Right cardiac atrium (tissue), 5 donors: ENCODE results near the gene HSBP1. TPM values are rescaled to one million over a fixed set of nuclear protein-coding genes. Genes with fewer than 3 reads are reported as not detected.
A peak's percentile ranks its signal among the peaks of the same experiment; 100 is the strongest.

Source experiments
- ATAC-seq, 2 donors: fragments of 200-7000 bp; cut with Tn5 transposase; one replicate each; pipeline versions ENCODE4 v1.8.0 to v1.9.1; 2020; ENCODE audit warnings: moderate library complexity in 2 of 2, mild to moderate bottlenecking in 1 of 2
- DNase-seq, 3 donors: peaks; one replicate each; pipeline ENCODE4 v3.0.0-alpha.2; 2020
- H3K27ac ChIP-seq: one replicate; pipeline ENCODE4 v1.5.1; 2013; ENCODE audit warnings: mild to moderate bottlenecking, low read length, control low read depth, moderate library complexity
- H3K27me3 ChIP-seq: one replicate; pipeline ENCODE4 v1.6.1; 2013; ENCODE audit not compliant: control insufficient read depth, insufficient read depth
- H3K4me1 ChIP-seq: one replicate; pipeline ENCODE4 v1.6.1; 2013; ENCODE audit warnings: low read length; ENCODE audit not compliant: control insufficient read depth, insufficient read depth
- H3K4me3 ChIP-seq: one replicate; pipeline ENCODE4 v1.5.1; 2013; ENCODE audit warnings: low read length, control low read depth
- H3K9me3 ChIP-seq: one replicate; pipeline ENCODE4 v1.6.1; 2013; ENCODE audit warnings: low read length; ENCODE audit not compliant: control insufficient read depth
- WGBS: extraction: QIAGEN DNeasy Blood & Tissue Kit; methylation state at CpG from one replicate; pipeline ENCODE4 v1.1.7; 2013; 5-methylcytosine and 5-hydroxymethylcytosine counted together
- intact Hi-C, 4 donors: fragments of 100-400 bp; cut with DNase I; formaldehyde crosslinking; loops; one replicate each; pipeline versions ENCODE4 v1.11.0 to v1.14.0; 2022 to 2023
- polyA plus RNA-seq: library from polyadenylated mRNA; stranded (reverse); fragments of 200-250 nt; gene quantifications from one replicate; pipeline ENCODE4 v1.2.3, GENCODE V29; 2013
- total RNA-seq, 4 donors: library from RNA; stranded (reverse); fragmentation: NEBNext Ultra II Directional; extraction: Animal tissue kit (Norgen Biotek cat#: 25700); gene quantifications; one replicate each; pipeline ENCODE4 v1.2.1, GENCODE V29; 2021
- donor health status: healthy with polysubstance abuse.
- donor health status: DM: no; HTN: yes; CAD: no.
- donor health status: DM: no; HTN: no; CAD: no.
- donor health status: DM: no; HTN: yes; CAD: no; lungs with severe emphysema.
- donor health status: DM: yes; HTN: yes; CAD: no.

HSBP1 gene
- total and polyA plus RNA-seq, 5 donors: 102 to 173 (median 146) TPM

GRCh38 chr16:83842291-83842690 is 34.5 kb downstream of the HSBP1 start:
- Histone ChIP-seq H3K4me1 (no peaks in the 10 kb centered on the region), H3K27me3 (no peaks in the 10 kb centered on the region), H3K4me3 (no peak overlapping the region), H3K27ac (no peak overlapping the region), H3K9me3 (no peaks in the 10 kb centered on the region)
- no peak for ATAC-seq
- no peak for DNase-seq
- intact Hi-C loops: no loop called here
- WGBS: 73% methylated on average over 7 of the region's 7 CpGs

- WGBS: 55% methylated on average over 9 of the region's 9 CpGs
- no peak overlapping the region for H3K27ac ChIP-seq
- ATAC-seq: no peak
- no peak overlapping the region for H3K4me3 ChIP-seq
- intact Hi-C loops: no loop called here
- H3K27me3 ChIP-seq: no peaks in the 10 kb centered on the region
- H3K9me3 ChIP-seq: no peaks in the 10 kb centered on the region
- DNase-seq: no peak
- H3K4me1 ChIP-seq: no peaks in the 10 kb centered on the region
Observed at GRCh38 chr16:83842756-83843507, 35.2 kb downstream of the HSBP1 start.

DNA sequence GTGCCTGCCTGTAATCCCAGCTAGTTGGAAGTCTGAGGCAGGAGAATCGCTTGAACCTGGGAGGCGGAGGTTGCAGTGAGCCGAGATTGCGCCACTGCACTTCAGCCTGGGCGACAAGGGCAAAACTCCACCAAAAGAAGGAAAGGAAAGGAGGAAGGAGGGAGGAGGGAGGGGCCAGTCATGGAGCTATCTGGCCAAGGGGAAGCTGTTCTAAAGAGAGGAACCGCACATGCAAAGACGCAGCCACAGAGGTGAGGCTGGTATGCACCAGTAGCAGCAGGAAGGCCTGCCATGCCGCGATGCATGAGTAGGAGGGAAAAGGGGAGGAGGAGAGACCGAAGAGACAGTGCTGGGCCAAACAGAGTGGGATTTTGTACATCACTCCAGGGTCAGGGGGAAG is 35.9 kb downstream of the HSBP1 start:
- Histone ChIP-seq H3K9me3 (no peaks in the 10 kb centered on the region), H3K4me3 (no peak overlapping the region), H3K27me3 (no peaks in the 10 kb centered on the region), H3K27ac (no peak overlapping the region), H3K4me1 (no peaks in the 10 kb centered on the region)
- intact Hi-C loops: no loop called here
- ATAC-seq: peak in 1 of 2 donors; percentile 52
- 64% methylated on average over 10 of the region's 10 CpGs for WGBS
- peak in 1 of 3 donors; percentile 40 for DNase-seq

GRCh38 chr16:83845263-83845662 is 37.5 kb downstream of the HSBP1 start:
- ATAC-seq: no peak

GRCh38 chr16:83847371-83848225 is 39.8 kb downstream of the HSBP1 start:
- intact Hi-C loops: no loop called here
- 68% methylated on average over 14 of the region's 14 CpGs for WGBS
- Histone ChIP-seq H3K27me3 (no peaks in the 10 kb centered on the region), H3K4me3 (no peak overlapping the region), H3K9me3 (no peaks in the 10 kb centered on the region), H3K4me1 (no peaks in the 10 kb centered on the region), H3K27ac (no peak overlapping the region)
- ATAC-seq (no peak), DNase-seq (no peak)

More at GRCh38 chr16:83845263-83845662, 37.5 kb downstream of the HSBP1 start:
- H3K9me3 ChIP-seq: no peaks in the 10 kb centered on the region
- intact Hi-C loops: no loop called here
- no peak for DNase-seq
- H3K27me3 ChIP-seq: no peaks in the 10 kb centered on the region
- no peak overlapping the region for H3K4me3 ChIP-seq
- H3K27ac ChIP-seq: no peak overlapping the region
- no peaks in the 10 kb centered on the region for H3K4me1 ChIP-seq
- 96% methylated on average over 8 of the region's 8 CpGs for WGBS

- no peaks in the 10 kb centered on the region for H3K4me1 ChIP-seq
- WGBS: 62% methylated on average over 6 of the region's 6 CpGs
- ATAC-seq (peak in 1 of 2 donors; percentile 53), DNase-seq (peak in 2 of 3 donors; percentile 67 to 74)
- no peaks in the 10 kb centered on the region for H3K27me3 ChIP-seq
- intact Hi-C loops: no loop called here
- H3K4me3 ChIP-seq: no peak overlapping the region
- H3K9me3 ChIP-seq: no peaks in the 10 kb centered on the region
- no peak overlapping the region for H3K27ac ChIP-seq
Observed at GRCh38 chr16:83849421-83849820, 41.6 kb downstream of the HSBP1 start.

DNA sequence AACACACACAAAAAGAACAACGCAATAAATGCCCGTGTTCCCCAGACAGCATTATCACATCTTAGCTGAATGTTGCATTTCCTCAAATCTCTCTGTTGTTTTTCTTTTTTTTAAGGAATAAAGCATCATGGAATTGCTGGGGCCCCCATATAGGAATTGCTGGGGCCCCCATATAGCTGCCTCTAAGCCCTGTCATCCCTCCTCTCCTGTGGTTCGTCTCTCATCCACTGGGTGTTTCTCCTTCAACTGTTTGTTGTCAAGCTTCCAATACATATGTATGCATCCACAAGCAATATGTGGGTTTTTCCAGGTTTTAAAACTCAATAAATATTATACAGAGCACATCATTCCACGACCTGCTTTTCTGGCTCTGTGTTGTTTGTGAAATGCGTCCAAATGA is 43.2 kb downstream of the HSBP1 start:
- no peaks in the 10 kb centered on the region for H3K4me1 ChIP-seq
- no peak overlapping the region for H3K4me3 ChIP-seq
- ATAC-seq (no peak), DNase-seq (no peak)
- no peak overlapping the region for H3K27ac ChIP-seq
- H3K27me3 ChIP-seq: no peaks in the 10 kb centered on the region
- intact Hi-C loops: no loop called here
- H3K9me3 ChIP-seq: no peaks in the 10 kb centered on the region
- WGBS: 79% methylated on average over 5 of the region's 5 CpGs

- intact Hi-C loops: no loop called here
- Histone ChIP-seq H3K27ac (no peak overlapping the region), H3K4me3 (no peak overlapping the region), H3K4me1 (no peaks in the 10 kb centered on the region), H3K9me3 (no peaks in the 10 kb centered on the region), H3K27me3 (no peaks in the 10 kb centered on the region)
- WGBS: 95% methylated on average over 4 of the region's 4 CpGs
- DNase-seq: no peak
- ATAC-seq: no peak
Observed at GRCh38 chr16:83851473-83851872, 43.7 kb downstream of the HSBP1 start.

DNA sequence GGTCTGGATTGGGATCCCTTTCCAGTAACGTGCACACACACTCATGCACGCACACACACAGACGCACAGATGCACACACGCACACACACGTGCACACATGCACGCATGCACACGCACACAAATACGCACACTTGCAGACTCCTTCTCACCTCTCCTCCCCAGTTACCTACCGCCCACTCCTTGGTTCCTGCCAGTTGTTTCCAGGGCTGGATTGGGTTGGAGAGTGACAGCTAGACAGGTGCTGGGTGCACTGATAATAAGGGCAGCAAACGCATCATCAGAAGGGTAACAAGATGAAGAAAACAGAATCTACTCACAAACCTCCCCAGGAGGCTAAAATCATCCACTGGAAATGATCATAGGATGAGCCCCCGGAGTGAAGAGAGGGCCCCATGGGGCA is 45.0 kb downstream of the HSBP1 start:
- 92% methylated on average over 11 of the region's 11 CpGs for WGBS
- no peak for ATAC-seq
- H3K27ac ChIP-seq: no peak overlapping the region
- no peaks in the 10 kb centered on the region for H3K9me3 ChIP-seq
- H3K27me3 ChIP-seq: no peaks in the 10 kb centered on the region
- DNase-seq: no peak
- H3K4me3 ChIP-seq: no peak overlapping the region
- H3K4me1 ChIP-seq: no peaks in the 10 kb centered on the region
- intact Hi-C loops: no loop called here

DNA sequence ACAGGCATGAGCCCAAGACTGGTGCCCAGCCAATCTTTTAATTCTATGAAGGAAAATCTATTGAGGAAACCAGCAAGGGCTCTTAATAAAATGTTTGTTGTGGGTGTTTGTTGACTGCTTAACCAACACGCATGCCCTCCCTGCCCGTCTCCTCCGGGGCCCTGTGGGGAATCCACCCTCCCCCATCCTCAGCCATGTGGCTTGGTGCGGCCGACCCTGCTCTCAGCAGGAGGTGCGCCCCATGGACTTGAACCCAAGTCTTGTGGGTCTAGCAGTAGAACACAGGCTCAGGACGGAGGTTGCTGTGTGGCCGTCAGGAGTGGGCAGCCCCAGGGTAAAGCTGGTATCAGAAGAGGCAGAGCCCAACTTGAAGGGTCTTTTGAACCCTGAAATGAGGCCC is 46.1 kb downstream of the HSBP1 start:
- intact Hi-C loops: no loop called here
- Histone ChIP-seq H3K9me3 (no peaks in the 10 kb centered on the region), H3K4me1 (no peaks in the 10 kb centered on the region), H3K27me3 (no peaks in the 10 kb centered on the region), H3K4me3 (no peak overlapping the region), H3K27ac (no peak overlapping the region)
- DNase-seq: peak in 1 of 3 donors; percentile 56
- 95% methylated on average over 8 of the region's 8 CpGs for WGBS
- ATAC-seq: no peak

DNA sequence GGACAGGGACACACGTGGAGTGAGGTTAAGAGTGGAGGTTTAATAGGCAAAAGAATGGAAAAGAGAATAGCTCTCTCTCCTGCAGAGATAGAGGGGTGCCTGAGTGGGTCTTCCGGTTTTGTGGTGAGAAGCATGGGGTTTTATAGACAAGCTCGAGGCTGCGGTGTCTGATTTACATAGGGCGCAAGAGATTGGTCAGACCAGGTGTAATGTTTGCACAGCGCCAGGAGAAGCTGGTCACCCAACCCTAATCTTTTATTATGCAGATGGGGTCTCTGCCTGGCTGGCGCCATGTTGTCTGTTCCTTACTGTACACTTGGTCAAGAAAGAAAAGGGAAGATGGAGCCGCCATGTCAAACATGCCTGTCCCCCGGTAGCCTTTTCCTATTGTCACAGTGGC is 46.6 kb downstream of the HSBP1 start:
- no peaks in the 10 kb centered on the region for H3K9me3 ChIP-seq
- 84% methylated on average over 9 of the region's 9 CpGs for whole genome bisulfite sequencing

More for the DNA sequence above, 46.6 kb downstream of the HSBP1 start:
- intact Hi-C loops: no loop called here
- DNase-seq (no peak), ATAC-seq (no peak)
- Histone ChIP-seq H3K27me3 (no peaks in the 10 kb centered on the region), H3K27ac (no peak overlapping the region), H3K4me3 (no peak overlapping the region), H3K4me1 (no peaks in the 10 kb centered on the region)
